ENCODE data around the gene SHISAL2A.

DNA sequence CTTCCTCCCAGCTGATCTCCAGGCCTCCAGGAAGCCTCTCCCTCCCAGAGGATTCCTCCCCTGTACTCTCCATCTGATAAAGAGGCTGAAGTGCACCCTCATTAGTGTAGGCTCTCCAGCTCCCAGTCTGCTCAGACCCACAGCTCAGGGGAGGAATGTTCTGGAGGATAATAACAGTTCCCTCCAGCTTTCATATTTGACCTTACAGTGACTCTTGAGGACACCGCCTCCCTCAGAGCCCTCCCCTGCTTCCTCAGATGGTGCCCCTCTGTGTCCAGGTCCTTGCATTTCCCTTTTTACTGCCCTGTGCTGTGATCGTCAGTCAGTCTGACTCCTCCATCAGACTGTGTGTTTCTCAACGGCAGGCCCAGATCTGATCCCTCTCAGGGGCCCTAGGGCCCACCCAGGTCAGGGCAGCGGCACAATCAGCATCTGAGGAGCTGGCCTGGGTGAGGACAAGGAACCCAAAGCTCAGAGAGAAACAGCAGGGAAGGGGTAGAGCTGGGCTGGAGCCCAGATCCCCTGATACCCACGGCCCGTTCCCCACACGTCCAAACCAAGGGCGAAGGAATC is 1.1 kb upstream of the SHISAL2A start:
- TF ChIP-seq, protein P1, sequence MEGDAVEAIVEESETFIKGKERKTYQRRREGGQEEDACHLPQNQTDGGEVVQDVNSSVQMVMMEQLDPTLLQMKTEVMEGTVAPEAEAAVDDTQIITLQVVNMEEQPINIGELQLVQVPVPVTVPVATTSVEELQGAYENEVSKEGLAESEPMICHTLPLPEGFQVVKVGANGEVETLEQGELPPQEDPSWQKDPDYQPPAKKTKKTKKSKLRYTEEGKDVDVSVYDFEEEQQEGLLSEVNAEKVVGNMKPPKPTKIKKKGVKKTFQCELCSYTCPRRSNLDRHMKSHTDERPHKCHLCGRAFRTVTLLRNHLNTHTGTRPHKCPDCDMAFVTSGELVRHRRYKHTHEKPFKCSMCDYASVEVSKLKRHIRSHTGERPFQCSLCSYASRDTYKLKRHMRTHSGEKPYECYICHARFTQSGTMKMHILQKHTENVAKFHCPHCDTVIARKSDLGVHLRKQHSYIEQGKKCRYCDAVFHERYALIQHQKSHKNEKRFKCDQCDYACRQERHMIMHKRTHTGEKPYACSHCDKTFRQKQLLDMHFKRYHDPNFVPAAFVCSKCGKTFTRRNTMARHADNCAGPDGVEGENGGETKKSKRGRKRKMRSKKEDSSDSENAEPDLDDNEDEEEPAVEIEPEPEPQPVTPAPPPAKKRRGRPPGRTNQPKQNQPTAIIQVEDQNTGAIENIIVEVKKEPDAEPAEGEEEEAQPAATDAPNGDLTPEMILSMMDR (IDR thresholded peaks at IDR 0.05; ENCODE audit: low read depth, low read length, missing input control), result no peak
- TF ChIP-seq YY1 (IDR thresholded peaks at IDR 0.05) (no peak), GABPA (IDR thresholded peaks at IDR 0.05 in 1 of 2, conservative IDR thresholded peaks at IDR 0.05 in 1 of 2) (no peak), EGR1 (IDR thresholded peaks at IDR 0.05; ENCODE audit: low read depth in 2 of 2) (no peak)
- TF ChIP-seq, protein P2, sequence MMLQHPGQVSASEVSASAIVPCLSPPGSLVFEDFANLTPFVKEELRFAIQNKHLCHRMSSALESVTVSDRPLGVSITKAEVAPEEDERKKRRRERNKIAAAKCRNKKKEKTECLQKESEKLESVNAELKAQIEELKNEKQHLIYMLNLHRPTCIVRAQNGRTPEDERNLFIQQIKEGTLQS (IDR thresholded peaks at IDR 0.05), result no peak
- TF ChIP-seq, protein P3, sequence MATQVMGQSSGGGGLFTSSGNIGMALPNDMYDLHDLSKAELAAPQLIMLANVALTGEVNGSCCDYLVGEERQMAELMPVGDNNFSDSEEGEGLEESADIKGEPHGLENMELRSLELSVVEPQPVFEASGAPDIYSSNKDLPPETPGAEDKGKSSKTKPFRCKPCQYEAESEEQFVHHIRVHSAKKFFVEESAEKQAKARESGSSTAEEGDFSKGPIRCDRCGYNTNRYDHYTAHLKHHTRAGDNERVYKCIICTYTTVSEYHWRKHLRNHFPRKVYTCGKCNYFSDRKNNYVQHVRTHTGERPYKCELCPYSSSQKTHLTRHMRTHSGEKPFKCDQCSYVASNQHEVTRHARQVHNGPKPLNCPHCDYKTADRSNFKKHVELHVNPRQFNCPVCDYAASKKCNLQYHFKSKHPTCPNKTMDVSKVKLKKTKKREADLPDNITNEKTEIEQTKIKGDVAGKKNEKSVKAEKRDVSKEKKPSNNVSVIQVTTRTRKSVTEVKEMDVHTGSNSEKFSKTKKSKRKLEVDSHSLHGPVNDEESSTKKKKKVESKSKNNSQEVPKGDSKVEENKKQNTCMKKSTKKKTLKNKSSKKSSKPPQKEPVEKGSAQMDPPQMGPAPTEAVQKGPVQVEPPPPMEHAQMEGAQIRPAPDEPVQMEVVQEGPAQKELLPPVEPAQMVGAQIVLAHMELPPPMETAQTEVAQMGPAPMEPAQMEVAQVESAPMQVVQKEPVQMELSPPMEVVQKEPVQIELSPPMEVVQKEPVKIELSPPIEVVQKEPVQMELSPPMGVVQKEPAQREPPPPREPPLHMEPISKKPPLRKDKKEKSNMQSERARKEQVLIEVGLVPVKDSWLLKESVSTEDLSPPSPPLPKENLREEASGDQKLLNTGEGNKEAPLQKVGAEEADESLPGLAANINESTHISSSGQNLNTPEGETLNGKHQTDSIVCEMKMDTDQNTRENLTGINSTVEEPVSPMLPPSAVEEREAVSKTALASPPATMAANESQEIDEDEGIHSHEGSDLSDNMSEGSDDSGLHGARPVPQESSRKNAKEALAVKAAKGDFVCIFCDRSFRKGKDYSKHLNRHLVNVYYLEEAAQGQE (IDR thresholded peaks at IDR 0.05), result no peak

All from liver (tissue), 3 donors.